LNCaP clone FGC (cell line): ENCODE data around the gene DNAJA4.

Source experiments
- DNase-seq: peaks from one replicate; pipeline ENCODE4 v3.0.0-alpha.2; 2011; ENCODE audit warnings: low read depth
- H3K4me3 ChIP-seq: 2 replicates; pipeline ENCODE4 v1.5.1; 2011; ENCODE audit warnings: mild to moderate bottlenecking, low read depth, low read length, control low read depth
- CTCF ChIP-seq: IDR thresholded peaks from 2 replicates; pipeline ENCODE4 v1.5.1; 2012; ENCODE audit warnings: mild to moderate bottlenecking; ENCODE audit not compliant: control insufficient read depth, insufficient read depth; ENCODE audit errors: extremely low read depth

Gene DNAJA4

GRCh38 chr15:78264304-78265136 lies at the start of gene DNAJA4:
TSS of gene DNAJA4 (plus strand) at chr15:78264562. CDS start at chr15:78264764, 202 bp downstream.
- H3K4me3 ChIP-seq: no peak within 1 kb of the TSS
- no peak for DNase-seq
- TF ChIP-seq CTCF: no peak

GRCh38 chr15:78216276-78217104 lies 47.9 kb upstream of the DNAJA4 start:
- DNase-seq: peak; percentile 99
- H3K4me3 ChIP-seq: no peak overlapping the region
- TF ChIP-seq CTCF: no peak

DNA sequence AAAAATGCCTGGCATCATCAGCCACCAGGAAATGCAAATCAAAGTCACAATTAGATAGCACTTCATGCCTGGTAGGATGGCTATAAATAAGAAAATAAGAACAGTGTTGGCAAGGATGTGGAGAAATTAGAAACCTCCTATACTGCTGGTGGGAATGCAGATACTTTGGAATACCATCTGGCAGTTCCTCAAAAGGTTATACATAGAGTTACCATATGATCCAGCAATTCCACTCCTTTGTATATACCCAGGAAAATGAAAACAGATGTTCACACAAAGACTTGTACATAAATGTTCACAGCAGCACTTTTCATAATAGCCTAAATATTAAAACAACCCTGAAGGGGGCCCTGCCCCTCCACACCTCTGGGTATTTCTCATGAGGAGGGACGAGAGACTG lies 43.6 kb upstream of the DNAJA4 start:
- TF ChIP-seq CTCF: no peak
- DNase-seq: no peak
- H3K4me3 ChIP-seq: no peak overlapping the region

GRCh38 chr15:78222745-78223395 lies 41.5 kb upstream of the DNAJA4 start:
- H3K4me3 ChIP-seq: no peak overlapping the region
- DNase-seq: no peak
- TF ChIP-seq CTCF: no peak

- no peak for TF ChIP-seq CTCF
- no peak overlapping the region for H3K4me3 ChIP-seq
- no peak for DNase-seq
These were observed 40.9 kb upstream of the DNAJA4 start for GRCh38 chr15:78223396-78224022.

GRCh38 chr15:78224023-78224411 lies 40.3 kb upstream of the DNAJA4 start:
- DNase-seq: no peak
- no peak for TF ChIP-seq CTCF
- H3K4me3 ChIP-seq: no peak overlapping the region
